Skeletal muscle tissue (tissue), 4 donors: ENCODE data around the gene DDTL. TPM values are rescaled to one million over a fixed set of nuclear protein-coding genes. Genes with fewer than 3 reads are reported as not detected.
"Not testable (repeated sequence)": the region's sequence is repeated elsewhere in the genome, so short reads cannot be mapped to it uniquely, and the experiment has no call there.

Experiments
- H3K27ac ChIP-seq: one replicate; pipeline ENCODE4 v1.7.0; 2013; ENCODE audit warnings: mild to moderate bottlenecking, low read depth, low read length, inconsistent platforms
- H3K27me3 ChIP-seq, 3 donors: one replicate each; pipeline ENCODE4 v1.7.0; 2013; ENCODE audit warnings: low read length in 3 of 3; ENCODE audit not compliant: control insufficient read depth in 3 of 3, insufficient read depth in 3 of 3
- H3K36me3 ChIP-seq, 3 donors: one replicate each; pipeline ENCODE4 v1.7.0; 2013; ENCODE audit warnings: low read length in 3 of 3; ENCODE audit not compliant: control insufficient read depth in 3 of 3, insufficient read depth in 3 of 3
- H3K4me1 ChIP-seq, 3 donors: one replicate each; pipeline ENCODE4 v1.7.0; 2013; ENCODE audit warnings: low read length in 3 of 3, mild to moderate bottlenecking in 3 of 3; ENCODE audit not compliant: control insufficient read depth in 3 of 3, insufficient read depth in 3 of 3
- H3K4me3 ChIP-seq, 3 donors: one replicate each; pipeline ENCODE4 v1.7.0; 2013; ENCODE audit warnings: low read length in 3 of 3
- H3K9ac ChIP-seq, 3 donors: one replicate each; pipeline ENCODE4 v1.7.0; 2013; ENCODE audit warnings: low read length in 3 of 3, mild to moderate bottlenecking in 3 of 3, moderate library complexity in 2 of 3, low read depth in 1 of 3
- H3K9me3 ChIP-seq, 3 donors: one replicate each; pipeline ENCODE4 v1.7.0; 2013; ENCODE audit warnings: low read length in 3 of 3; ENCODE audit not compliant: control insufficient read depth in 3 of 3
- total RNA-seq: library from RNA; depleted of rRNA; stranded (reverse); fragments of >200 nt; gene quantifications from one replicate; pipeline ENCODE4 v1.2.3, GENCODE V29; 2014
- donor health status: Osteomylitis.

Gene DDTL
- 3.7 TPM for total RNA-seq

DNA sequence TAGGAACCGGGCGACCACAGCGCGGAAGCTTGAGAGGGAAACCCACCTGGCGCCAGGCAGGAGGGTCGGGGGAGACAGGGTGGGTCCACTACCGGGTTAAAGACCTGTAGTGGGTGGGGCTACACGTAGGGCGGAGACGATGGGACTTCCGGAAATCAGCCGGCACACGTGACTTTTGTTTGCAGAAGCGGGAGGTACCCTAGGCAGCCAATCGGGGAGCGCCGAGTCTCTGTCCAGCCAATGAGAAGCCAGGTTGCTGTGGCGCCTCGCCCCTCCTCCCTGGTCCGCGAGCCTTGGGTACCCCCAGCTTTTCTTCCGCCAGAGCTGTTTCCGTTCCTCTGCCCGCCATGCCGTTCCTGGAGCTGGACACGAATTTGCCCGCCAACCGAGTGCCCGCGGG, at the start of gene DDTL:
Gene DDTL (plus strand): TSS at position 321 of the 400 bp plus-strand sequence. CDS start 27 bp downstream, at position 348.
- H3K4me3 ChIP-seq, H3K9ac ChIP-seq, H3K9me3 ChIP-seq, H3K27ac ChIP-seq, H3K27me3 ChIP-seq: not testable (repeated sequence)
- peaks cover 0 to 20% (median under 1%) of the 10 kb centered on the region in 3 donors for H3K4me1 ChIP-seq
- H3K36me3 ChIP-seq = peaks cover 22 to 25% (median 24%) of the 10 kb centered on the region in 3 donors

DNA sequence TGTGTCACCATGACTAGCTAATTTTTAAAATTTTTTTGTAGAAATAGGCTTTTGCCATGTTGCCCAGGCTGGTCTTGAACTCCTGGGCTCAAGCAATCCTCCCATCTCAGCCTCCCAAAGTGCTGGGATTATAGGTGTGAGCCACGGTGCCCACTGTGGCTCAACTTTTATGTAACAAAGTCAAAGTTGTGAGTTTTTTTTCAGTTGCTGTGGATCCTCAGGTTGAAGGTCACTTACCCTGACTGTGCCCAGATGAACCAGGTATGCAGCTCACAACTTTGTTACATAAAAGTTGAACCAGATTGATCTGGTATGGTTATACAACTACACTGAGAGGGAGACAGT, 46.4 kb upstream of the DDTL start:
- not testable (repeated sequence) for H3K27ac ChIP-seq, H3K9me3 ChIP-seq
- H3K36me3 ChIP-seq = peaks cover 0 to 26% (median 7%) of the 10 kb centered on the region in 3 donors

DNA sequence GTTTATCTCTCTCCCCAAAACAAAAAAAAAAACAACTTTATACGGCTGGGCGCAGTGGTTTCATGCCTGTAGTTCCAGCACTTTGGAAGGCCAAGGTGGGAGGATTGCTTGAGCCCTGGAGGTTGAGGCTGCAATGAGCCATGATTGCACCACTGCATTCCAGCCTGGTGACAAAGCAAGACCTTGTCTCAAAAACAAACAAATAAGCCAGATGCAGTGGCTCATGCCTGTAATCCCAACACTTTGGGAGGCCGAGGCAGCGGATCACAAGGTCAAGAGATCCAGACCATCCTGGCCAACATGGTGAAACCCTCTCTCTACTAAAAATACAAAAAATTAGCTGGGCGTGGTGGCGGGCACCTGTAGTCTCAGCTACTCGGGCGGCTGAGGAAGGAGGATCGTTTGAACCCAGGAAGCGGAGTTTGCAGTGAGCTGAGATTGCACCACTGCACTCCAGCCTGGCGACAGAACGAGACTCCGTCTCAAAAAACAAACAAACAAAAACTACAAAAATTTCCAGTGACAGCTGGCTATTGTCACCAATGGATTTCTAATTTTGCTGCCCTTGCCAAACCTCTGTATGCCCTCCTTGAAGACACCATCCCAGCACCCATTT, 45.0 kb upstream of the DDTL start:
- not testable (repeated sequence) for H3K9ac ChIP-seq, H3K27me3 ChIP-seq, H3K9me3 ChIP-seq, H3K4me3 ChIP-seq, H3K27ac ChIP-seq, H3K4me1 ChIP-seq
- peaks cover 5 to 32% (median 7%) of the 10 kb centered on the region in 3 donors for H3K36me3 ChIP-seq

More for the DNA sequence above, 46.4 kb upstream of the DDTL start:
- not testable (repeated sequence) for H3K4me1 ChIP-seq, H3K9ac ChIP-seq, H3K4me3 ChIP-seq, H3K27me3 ChIP-seq

DNA sequence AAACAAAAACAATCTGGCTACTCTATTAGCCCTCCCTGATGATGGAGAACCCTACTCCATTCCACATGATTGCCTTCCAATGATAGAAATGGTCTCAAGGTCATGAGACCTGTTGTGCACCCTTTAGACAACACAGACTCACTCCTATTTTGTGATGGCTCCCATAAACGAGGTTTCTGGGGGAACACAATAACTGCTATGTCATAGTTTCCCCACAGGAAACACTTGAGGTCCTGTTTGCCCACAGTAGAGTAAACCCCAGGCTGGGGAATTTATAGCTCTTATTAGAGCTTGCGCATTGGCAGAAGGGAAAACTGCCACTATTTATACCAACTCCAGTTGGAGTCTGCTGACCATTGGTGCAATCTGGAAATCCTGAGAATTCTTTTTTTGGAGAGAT, 43.8 kb upstream of the DDTL start:
- Histone ChIP-seq H3K4me3 (no peak overlapping the region), H3K36me3 (peaks cover 5 to 32% (median 7%) of the 10 kb centered on the region in 3 donors), H3K4me1 (no peaks in the 10 kb centered on the region), H3K9ac (no peak overlapping the region), H3K27me3 (no peaks in the 10 kb centered on the region), H3K9me3 (peaks cover 0 to 2% (median 0%) of the 10 kb centered on the region in 3 donors), H3K27ac (no peak overlapping the region)

DNA sequence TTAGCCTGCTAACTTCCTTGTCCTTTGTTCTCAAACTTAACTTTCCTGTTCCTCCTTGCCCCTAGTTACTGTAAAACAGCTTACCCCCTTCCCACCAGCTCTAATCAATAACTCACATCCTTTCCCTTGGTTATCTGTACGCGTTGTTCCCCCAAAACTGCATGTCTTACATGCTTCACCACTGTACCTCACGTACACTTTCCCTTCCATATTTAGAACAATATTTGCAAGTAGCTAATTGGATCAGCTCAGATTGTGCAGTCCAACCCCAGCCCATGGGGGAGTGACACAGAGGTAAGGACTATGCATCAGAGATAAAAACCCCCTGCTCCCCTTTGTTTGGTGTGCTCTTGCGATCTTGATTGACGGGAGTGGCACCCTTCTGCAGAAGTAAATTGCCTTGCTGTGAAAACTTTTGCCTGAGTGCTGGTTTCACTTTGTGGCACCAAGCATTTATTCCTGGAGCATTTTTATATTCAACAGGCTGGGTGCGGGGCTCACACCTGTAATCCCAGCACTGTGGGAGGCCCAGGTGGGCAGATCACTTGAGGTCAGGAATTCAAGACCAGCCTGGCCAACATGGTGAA, 41.6 kb upstream of the DDTL start:
- Histone ChIP-seq H3K27ac (no peak overlapping the region), H3K9ac (no peak overlapping the region), H3K27me3 (no peaks in the 10 kb centered on the region), H3K4me1 (no peaks in the 10 kb centered on the region), H3K36me3 (peaks cover 5 to 33% (median 12%) of the 10 kb centered on the region in 3 donors), H3K9me3 (peaks cover 0 to 2% (median 0%) of the 10 kb centered on the region in 3 donors), H3K4me3 (no peak overlapping the region)

DNA sequence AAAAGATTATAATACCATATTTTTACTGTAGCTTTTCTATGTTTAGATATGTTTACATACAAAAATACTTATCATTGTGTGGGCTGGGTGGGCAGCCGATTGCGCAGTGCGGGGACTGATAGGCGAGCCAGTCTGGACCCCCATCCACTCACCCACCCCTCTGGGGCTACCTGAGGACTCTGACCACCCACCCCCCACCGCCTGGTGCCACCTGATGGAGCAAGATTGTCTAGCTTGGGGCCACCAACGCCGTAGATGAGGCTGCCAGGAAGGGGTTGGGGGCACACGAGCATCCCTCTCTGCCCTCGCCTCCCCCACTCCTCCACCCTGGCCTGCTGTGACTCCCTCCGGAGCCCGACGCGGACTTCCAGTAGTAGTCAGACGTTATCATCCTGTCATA, 40.1 kb upstream of the DDTL start:
- no peak overlapping the region for H3K9ac ChIP-seq

DNA sequence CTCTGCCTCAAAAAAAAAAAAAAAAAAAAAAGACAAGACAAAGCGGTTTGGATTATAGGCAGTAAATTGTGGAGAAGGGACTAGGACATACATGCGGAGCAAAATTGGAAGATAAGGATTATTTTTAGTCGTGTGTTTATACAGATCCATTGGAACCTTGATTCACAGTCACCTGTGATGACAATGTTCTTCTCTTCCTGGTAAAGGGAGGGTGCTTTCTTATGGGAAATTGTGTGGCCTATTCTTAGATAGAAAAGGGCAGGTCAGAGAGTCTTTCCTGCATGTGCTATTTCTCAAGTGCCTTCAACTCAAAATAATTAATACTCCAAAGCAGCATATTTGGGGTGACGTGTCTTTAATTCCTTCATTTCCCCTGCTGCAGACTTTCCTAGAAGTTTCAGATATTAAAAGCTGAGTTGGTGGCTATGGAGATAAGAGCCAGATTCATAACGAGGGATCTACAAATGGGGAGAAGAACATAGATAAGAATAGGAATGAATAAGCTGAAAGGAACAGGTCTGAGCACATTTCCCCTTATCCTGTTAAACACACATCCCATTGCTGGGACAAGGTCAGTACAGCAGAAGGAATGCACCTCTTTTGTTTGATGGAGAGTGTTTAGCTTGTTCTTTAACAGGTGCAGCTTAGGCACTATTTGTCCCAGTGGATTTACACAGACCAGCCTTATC, 28.2 kb upstream of the DDTL start:
- no peaks in the 10 kb centered on the region for H3K9me3 ChIP-seq
- H3K4me3 ChIP-seq = no peak overlapping the region
- no peak overlapping the region for H3K27ac ChIP-seq
- no peak overlapping the region for H3K9ac ChIP-seq
- no peaks in the 10 kb centered on the region for H3K27me3 ChIP-seq
- no peaks in the 10 kb centered on the region for H3K4me1 ChIP-seq
- no peaks in the 10 kb centered on the region for H3K36me3 ChIP-seq

More for the DNA sequence above, 40.1 kb upstream of the DDTL start:
- Histone ChIP-seq H3K9me3 (peaks cover 0 to 2% (median 0%) of the 10 kb centered on the region in 3 donors), H3K4me3 (no peak overlapping the region), H3K4me1 (no peaks in the 10 kb centered on the region), H3K36me3 (peaks cover 5 to 33% (median 12%) of the 10 kb centered on the region in 3 donors), H3K27ac (no peak overlapping the region), H3K27me3 (no peaks in the 10 kb centered on the region)

DNA sequence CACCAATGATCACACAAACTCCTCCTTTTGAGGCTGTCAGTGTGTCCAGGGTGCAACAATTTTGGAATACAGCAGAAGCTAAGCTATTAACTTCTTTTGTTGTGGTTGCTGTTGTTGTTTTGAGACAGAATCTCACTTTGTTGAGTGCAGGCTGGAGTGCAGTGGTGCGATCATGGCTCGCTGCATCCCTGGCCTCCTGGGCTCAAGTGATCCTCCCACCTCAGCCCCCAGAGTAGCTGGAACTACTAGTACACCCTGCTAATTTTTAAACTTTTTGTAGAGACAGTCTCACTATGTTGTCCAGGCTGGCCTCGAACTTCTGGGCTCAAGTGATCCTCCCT, 27.7 kb upstream of the DDTL start:
- Histone ChIP-seq H3K27ac (no peak overlapping the region), H3K36me3 (no peaks in the 10 kb centered on the region), H3K9me3 (no peaks in the 10 kb centered on the region), H3K4me1 (no peaks in the 10 kb centered on the region), H3K4me3 (no peak overlapping the region), H3K27me3 (no peaks in the 10 kb centered on the region), H3K9ac (no peak overlapping the region)

DNA sequence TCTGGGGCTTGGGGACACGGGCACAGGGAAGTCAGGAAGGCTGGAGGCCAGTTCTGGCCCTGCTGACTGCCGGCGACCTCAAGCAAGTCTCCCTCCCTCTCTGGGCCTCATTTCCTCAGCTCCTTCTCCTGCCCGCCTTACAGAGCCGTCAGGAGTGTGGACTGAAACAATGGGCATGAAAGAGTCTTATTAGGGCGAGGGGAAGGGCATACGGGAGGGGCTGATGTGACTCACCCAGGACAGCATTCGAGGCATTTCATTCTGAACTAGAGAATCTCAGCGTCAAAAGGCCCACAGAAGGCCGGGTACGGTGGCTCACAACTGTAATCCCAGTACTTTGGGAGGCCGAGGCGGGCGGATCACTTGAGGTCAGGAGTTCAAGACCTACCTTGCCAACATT, 26.5 kb upstream of the DDTL start:
- not testable (repeated sequence) for H3K27me3 ChIP-seq, H3K4me3 ChIP-seq, H3K27ac ChIP-seq, H3K4me1 ChIP-seq, H3K36me3 ChIP-seq, H3K9me3 ChIP-seq, H3K9ac ChIP-seq

DNA sequence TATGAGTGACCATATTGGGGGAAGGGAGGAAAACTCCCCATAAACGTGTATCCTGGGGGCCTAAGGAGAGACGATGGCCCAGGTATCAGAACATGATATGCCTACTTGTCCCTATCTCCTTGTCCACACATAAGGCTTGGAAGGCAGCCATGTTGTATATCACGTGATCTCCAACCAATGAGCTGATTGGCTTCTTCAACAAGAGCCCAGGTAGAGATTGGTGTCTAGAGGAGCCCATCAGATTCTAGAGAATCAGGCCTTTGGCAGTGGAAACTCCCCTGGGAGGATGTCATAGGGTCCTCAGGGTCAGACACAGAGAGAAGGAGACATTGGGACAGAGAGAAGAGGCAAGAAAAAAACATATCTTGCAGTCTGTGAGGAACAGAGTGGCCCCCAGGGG, 19.3 kb upstream of the DDTL start:
- H3K4me3 ChIP-seq, H3K27me3 ChIP-seq, H3K36me3 ChIP-seq, H3K27ac ChIP-seq, H3K4me1 ChIP-seq, H3K9me3 ChIP-seq, H3K9ac ChIP-seq: not testable (repeated sequence)
